Stomach (tissue), 4 donors: ENCODE data around the gene MTR.

ENCODE experiments used
- POLR2A ChIP-seq, 4 donors: fragments of 450-650 bp; IDR thresholded peaks; one replicate each; pipeline ENCODE4 v1.6.1; 2016; ENCODE audit warnings: antibody characterized with exemption in 4 of 4, control low read depth in 2 of 4, mild to moderate bottlenecking in 1 of 4, moderate library complexity in 1 of 4
- POLR2AphosphoS5 ChIP-seq, 3 donors: sonication (generic); formaldehyde crosslinking; IDR thresholded peaks; one replicate each; pipeline ENCODE4 v1.6.1; 2016; ENCODE audit warnings: antibody characterized with exemption in 3 of 3
- TF ChIP-seq, protein P1 (sequence below), 7 experiments: fragments of 450-650 bp in 4 of 7; fragments of 200-600 bp in 3 of 7; sonication (generic) in 3 of 7; IDR thresholded peaks; one replicate each; pipeline ENCODE4 v1.5.1; 2016 to 2019; ENCODE audit warnings: antibody characterized with exemption in 7 of 7, control low read depth in 2 of 7, mild to moderate bottlenecking in 1 of 7

DNA sequence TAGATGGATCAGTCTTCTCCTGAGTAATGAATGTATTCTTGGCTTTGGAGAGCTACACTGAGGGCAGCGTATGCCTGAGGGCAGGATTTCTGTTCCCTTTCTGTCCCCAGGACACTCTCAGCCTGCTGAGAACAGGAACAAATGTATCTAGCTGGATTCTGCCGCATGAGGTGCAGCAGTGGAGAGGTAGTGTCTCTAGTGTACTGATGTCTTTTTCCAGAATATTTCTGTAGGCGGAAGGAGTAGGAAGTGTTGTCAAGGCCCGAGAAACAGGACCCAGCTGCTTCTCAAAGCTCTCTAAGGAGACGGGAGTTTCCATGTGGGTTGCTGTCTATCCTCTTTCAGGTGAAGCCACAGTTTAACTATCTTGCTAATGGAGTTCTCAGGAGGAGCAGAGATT lies 143.7 kb downstream of the MTR start:
- no peak for TF ChIP-seq POLR2A (IDR thresholded peaks at IDR 0.05)
- TF ChIP-seq POLR2AphosphoS5 (IDR thresholded peaks at IDR 0.05): no peak
- TF ChIP-seq, protein P1, sequence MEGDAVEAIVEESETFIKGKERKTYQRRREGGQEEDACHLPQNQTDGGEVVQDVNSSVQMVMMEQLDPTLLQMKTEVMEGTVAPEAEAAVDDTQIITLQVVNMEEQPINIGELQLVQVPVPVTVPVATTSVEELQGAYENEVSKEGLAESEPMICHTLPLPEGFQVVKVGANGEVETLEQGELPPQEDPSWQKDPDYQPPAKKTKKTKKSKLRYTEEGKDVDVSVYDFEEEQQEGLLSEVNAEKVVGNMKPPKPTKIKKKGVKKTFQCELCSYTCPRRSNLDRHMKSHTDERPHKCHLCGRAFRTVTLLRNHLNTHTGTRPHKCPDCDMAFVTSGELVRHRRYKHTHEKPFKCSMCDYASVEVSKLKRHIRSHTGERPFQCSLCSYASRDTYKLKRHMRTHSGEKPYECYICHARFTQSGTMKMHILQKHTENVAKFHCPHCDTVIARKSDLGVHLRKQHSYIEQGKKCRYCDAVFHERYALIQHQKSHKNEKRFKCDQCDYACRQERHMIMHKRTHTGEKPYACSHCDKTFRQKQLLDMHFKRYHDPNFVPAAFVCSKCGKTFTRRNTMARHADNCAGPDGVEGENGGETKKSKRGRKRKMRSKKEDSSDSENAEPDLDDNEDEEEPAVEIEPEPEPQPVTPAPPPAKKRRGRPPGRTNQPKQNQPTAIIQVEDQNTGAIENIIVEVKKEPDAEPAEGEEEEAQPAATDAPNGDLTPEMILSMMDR (IDR thresholded peaks at IDR 0.05): no peak
